ENCODE results near the gene ZNF157.

GRCh38 chrX:47380268-47380667, 9.9 kb downstream of the ZNF157 start:
- TF ChIP-seq CTCF (IDR thresholded peaks at IDR 0.05; ENCODE audit: borderline replicate concordance, extremely low read depth, low read length, poor library complexity, severe bottlenecking), result no peak
- no peak for TF ChIP-seq EZH2 (IDR thresholded peaks at IDR 0.05; ENCODE audit: borderline replicate concordance, low read depth, low read length, severe bottlenecking)
